ENCODE data around the gene ACAA1. TPM values are rescaled to one million over a fixed set of nuclear protein-coding genes. Genes with fewer than 3 reads are reported as not detected.

The ACAA1 gene
- total and polyA plus RNA-seq, 9 of the 15 experiments (the other 6 are each of a cell fraction or from before 2014, with no cell fraction given): 4.0 to 88.9 (median 57.2) TPM

DNA sequence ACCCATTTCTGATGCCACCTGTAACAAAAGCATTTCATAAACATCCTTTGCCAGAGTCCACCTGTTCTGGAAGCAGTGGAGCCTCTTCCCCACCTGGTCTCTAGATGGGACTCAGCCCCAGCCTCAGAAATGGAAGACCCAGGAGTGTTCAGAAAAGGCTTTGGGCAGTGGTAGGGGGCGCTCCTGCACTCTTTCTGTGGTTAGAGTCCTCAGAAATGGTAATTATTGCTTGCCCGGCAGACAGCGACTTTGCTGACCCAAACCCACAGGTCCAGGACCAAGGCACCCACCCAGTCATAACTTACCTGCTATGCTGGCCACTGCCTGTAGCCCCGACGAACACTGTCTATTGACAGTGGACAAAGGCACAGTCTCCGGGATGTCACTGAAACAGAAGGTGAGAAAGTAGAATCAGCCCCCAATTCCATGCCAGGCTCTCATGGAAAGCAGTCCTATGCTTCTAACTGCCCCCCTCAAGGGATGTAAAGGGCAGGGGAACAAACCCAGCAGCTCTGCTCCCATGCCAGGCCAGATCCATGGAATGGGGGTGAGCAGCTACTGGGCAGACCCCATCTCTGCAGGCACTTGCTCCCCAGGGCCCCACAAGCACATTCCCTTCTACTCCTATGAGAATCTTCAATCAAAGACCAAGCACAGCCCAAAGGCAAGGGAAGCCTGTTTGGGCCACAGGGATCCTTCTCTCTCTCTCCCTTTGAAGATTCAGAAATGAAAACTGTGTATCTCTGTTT is 5.1 kb downstream of the ACAA1 start (continued):
- TF ChIP-seq, protein P1, sequence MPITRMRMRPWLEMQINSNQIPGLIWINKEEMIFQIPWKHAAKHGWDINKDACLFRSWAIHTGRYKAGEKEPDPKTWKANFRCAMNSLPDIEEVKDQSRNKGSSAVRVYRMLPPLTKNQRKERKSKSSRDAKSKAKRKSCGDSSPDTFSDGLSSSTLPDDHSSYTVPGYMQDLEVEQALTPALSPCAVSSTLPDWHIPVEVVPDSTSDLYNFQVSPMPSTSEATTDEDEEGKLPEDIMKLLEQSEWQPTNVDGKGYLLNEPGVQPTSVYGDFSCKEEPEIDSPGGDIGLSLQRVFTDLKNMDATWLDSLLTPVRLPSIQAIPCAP (CRISPR knock-in tag; IDR thresholded peaks at IDR 0.05; ENCODE audit: borderline replicate concordance): no peak
- TF ChIP-seq BCOR (IDR thresholded peaks at IDR 0.05): no peak
- TF ChIP-seq IFI16 (CRISPR knock-in tag; IDR thresholded peaks at IDR 0.05): no peak
- 0 out of 2 replicates have a peak, but pooled peaks have one; percentile 36 for TF ChIP-seq CC2D1A (IDR thresholded peaks at IDR 0.05)
- peak; percentile 66 for TF ChIP-seq SMC3 (conservative IDR thresholded peaks at IDR 0.05; ENCODE audit: insufficient read depth, low read depth, low read length)
- TF ChIP-seq KAT2B (IDR thresholded peaks at IDR 0.05; ENCODE audit: low read depth, low read length): no peak
- TF ChIP-seq MAZ (CRISPR knock-in tag; conservative IDR thresholded peaks at IDR 0.05 in 1 of 2, IDR thresholded peaks at IDR 0.05 in 1 of 2): peak in 1 of 2 experiments; percentile 38; a peak in 1 of 4 replicates
- TF ChIP-seq, protein P2, sequence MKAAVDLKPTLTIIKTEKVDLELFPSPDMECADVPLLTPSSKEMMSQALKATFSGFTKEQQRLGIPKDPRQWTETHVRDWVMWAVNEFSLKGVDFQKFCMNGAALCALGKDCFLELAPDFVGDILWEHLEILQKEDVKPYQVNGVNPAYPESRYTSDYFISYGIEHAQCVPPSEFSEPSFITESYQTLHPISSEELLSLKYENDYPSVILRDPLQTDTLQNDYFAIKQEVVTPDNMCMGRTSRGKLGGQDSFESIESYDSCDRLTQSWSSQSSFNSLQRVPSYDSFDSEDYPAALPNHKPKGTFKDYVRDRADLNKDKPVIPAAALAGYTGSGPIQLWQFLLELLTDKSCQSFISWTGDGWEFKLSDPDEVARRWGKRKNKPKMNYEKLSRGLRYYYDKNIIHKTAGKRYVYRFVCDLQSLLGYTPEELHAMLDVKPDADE (conservative IDR thresholded peaks at IDR 0.05; ENCODE audit: control insufficient read depth, low read depth, low read length): no peak
- TF ChIP-seq HCFC1 (IDR thresholded peaks at IDR 0.05; ENCODE audit: low read depth, low read length): 0 out of 2 replicates have a peak, but pooled peaks have one; percentile 18
- no peak for TF ChIP-seq ZKSCAN1 (IDR thresholded peaks at IDR 0.05; ENCODE audit: low read depth, low read length)
- no peak for TF ChIP-seq TAF15 (IDR thresholded peaks at IDR 0.05; ENCODE audit: low read depth, low read length)
- no peak for TF ChIP-seq ZZZ3 (IDR thresholded peaks at IDR 0.05)
- no peak for TF ChIP-seq EHMT2 (IDR thresholded peaks at IDR 0.05)
- no peak for TF ChIP-seq PHB2 (IDR thresholded peaks at IDR 0.05; ENCODE audit: low read depth)
- no peak for TF ChIP-seq BACH1 (tag; IDR thresholded peaks at IDR 0.05)
- no peak for TF ChIP-seq POLR2AphosphoS2 (IDR thresholded peaks at IDR 0.05; ENCODE audit: low read length)
- TF ChIP-seq XRCC3 (IDR thresholded peaks at IDR 0.05): no peak
- TF ChIP-seq GABPA (tag; conservative IDR thresholded peaks at IDR 0.05; ENCODE audit: low read depth): no peak
- no peak for TF ChIP-seq ZC3H8 (IDR thresholded peaks at IDR 0.05)
- TF ChIP-seq MCM5 (IDR thresholded peaks at IDR 0.05; ENCODE audit: low read depth): no peak
- TF ChIP-seq RCOR1 (IDR thresholded peaks at IDR 0.05; ENCODE audit: borderline replicate concordance in 1 of 2, low read depth in 2 of 2, low read length in 2 of 2): peak in 1 of 2 experiments; percentile 15; a peak in 1 of 4 replicates
- no peak for TF ChIP-seq HIVEP1 (CRISPR knock-in tag; IDR thresholded peaks at IDR 0.05)
- TF ChIP-seq PCBP2 (IDR thresholded peaks at IDR 0.05; ENCODE audit: low read depth, low read length, poor library complexity, severe bottlenecking): no peak
- no peak for TF ChIP-seq ZNF133 (CRISPR knock-in tag; IDR thresholded peaks at IDR 0.05)
- no peak for TF ChIP-seq TEAD1 (CRISPR knock-in tag; IDR thresholded peaks at IDR 0.05)
- peak; percentile 31; the same call in 1 of the 2 replicates for TF ChIP-seq JUND (IDR thresholded peaks at IDR 0.05; ENCODE audit: borderline replicate concordance, low read depth, low read length)
- TF ChIP-seq JUND (tag; IDR thresholded peaks at IDR 0.05; ENCODE audit: borderline replicate concordance, low read depth, low read length): no peak
- no peak for TF ChIP-seq EP400 (IDR thresholded peaks at IDR 0.05)

Data from K562 (cell line).